Ishikawa (cell line): ENCODE data around the gene CDH2.

Source experiments
- CEBPB ChIP-seq: IDR thresholded peaks from 2 replicates; pipeline ENCODE4 v1.6.1; 2012
- CREB1 ChIP-seq: IDR thresholded peaks from 2 replicates; pipeline ENCODE4 v1.6.1; 2012; ENCODE audit warnings: low read depth
- EGR1 ChIP-seq: IDR thresholded peaks from 2 replicates; pipeline ENCODE4 v1.6.1; 2012
- EP300 ChIP-seq: IDR thresholded peaks from 2 replicates; pipeline ENCODE4 v1.6.1; 2012; ENCODE audit warnings: borderline replicate concordance
- FOXM1 ChIP-seq: IDR thresholded peaks from 2 replicates; pipeline ENCODE4 v1.6.1; 2012; ENCODE audit warnings: low read depth, borderline replicate concordance
- MAX ChIP-seq: IDR thresholded peaks from 2 replicates; pipeline ENCODE4 v1.6.1; 2012
- NFIC ChIP-seq: IDR thresholded peaks from 2 replicates; pipeline ENCODE4 v1.6.1; 2012
- RAD21 ChIP-seq: IDR thresholded peaks from 2 replicates; pipeline ENCODE4 v1.6.1; 2012; ENCODE audit warnings: low read depth
- REST ChIP-seq: IDR thresholded peaks from 2 replicates; pipeline ENCODE4 v1.6.1; 2012; ENCODE audit warnings: low read depth, mild to moderate bottlenecking
- TAF1 ChIP-seq: IDR thresholded peaks from 2 replicates; pipeline ENCODE4 v1.6.1; 2012; ENCODE audit warnings: low read depth, mild to moderate bottlenecking
- TCF12 ChIP-seq: IDR thresholded peaks from 2 replicates; pipeline ENCODE4 v1.6.1; 2012; ENCODE audit warnings: low read depth
- TEAD4 ChIP-seq: IDR thresholded peaks from 2 replicates; pipeline ENCODE4 v1.6.1; 2012
- YY1 ChIP-seq: IDR thresholded peaks from 2 replicates; pipeline ENCODE4 v1.6.1; 2012; ENCODE audit warnings: low read depth
- ZBTB7A ChIP-seq: IDR thresholded peaks from 2 replicates; pipeline ENCODE4 v1.6.1; 2012; ENCODE audit warnings: low read depth
- TF ChIP-seq, protein P1 (sequence below): IDR thresholded peaks from 2 replicates; pipeline ENCODE4 v1.6.1; 2012

Gene CDH2

GRCh38 chr18:28150925-28151324 lies 26.0 kb downstream of the CDH2 start:
- TF ChIP-seq EP300: no peak
- TF ChIP-seq FOXM1: no peak
- TF ChIP-seq NFIC: no peak
- no peak for TF ChIP-seq ZBTB7A
- TF ChIP-seq, protein P1, sequence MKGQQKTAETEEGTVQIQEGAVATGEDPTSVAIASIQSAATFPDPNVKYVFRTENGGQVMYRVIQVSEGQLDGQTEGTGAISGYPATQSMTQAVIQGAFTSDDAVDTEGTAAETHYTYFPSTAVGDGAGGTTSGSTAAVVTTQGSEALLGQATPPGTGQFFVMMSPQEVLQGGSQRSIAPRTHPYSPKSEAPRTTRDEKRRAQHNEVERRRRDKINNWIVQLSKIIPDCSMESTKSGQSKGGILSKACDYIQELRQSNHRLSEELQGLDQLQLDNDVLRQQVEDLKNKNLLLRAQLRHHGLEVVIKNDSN: no peak
- TF ChIP-seq MAX: no peak
- TF ChIP-seq YY1: no peak
- TF ChIP-seq TAF1: no peak
- TF ChIP-seq REST: no peak
- TF ChIP-seq TCF12: no peak
- TF ChIP-seq CEBPB: no peak
- TF ChIP-seq CREB1: no peak

DNA sequence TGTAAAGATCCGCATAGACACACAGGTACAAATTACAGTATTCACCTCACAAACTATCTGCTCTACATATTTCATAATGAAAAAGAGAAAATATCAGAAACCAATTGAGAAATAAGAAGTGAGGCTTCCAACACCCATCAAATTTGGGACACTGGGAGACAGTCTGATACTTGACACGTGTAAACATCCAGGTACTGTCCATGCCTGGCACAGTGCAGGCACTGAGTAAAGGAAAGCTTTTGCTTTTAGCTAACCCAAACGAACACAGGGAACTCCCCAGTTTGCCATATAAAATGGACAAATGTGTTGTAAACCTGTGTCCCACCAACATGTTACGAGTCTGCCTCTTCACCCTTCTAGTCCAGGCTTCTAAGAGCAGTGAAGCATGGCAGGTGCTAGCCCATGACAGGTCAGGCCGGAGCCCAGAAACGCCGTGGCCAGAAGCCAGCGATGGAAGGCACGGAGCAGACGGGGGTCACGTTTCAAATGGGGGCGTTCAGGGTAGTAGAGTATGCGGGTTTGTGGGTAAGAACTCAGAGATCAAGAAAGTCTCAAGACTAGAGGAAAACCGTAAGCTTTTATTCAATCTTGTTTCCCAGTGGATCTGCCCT lies 27.0 kb downstream of the CDH2 start:
- TF ChIP-seq RAD21: no peak
- no peak for TF ChIP-seq TEAD4
- no peak for TF ChIP-seq CREB1
- TF ChIP-seq NFIC: peak; percentile 70
- TF ChIP-seq YY1: no peak
- TF ChIP-seq EP300: no peak; the same call in 1 of the 2 replicates
- no peak for TF ChIP-seq FOXM1
- TF ChIP-seq TCF12: 0 out of 2 replicates have a peak, but pooled peaks have one; percentile 32
- TF ChIP-seq, protein P1: no peak
- no peak for TF ChIP-seq EGR1
- no peak for TF ChIP-seq MAX
- TF ChIP-seq TAF1: no peak

GRCh38 chr18:28147674-28148171 lies 29.2 kb downstream of the CDH2 start:
- no peak for TF ChIP-seq NFIC
- TF ChIP-seq CEBPB: peak; percentile 67; the same call in 1 of the 2 replicates

GRCh38 chr18:28143725-28144124 lies 33.2 kb downstream of the CDH2 start:
- TF ChIP-seq TCF12: no peak
- no peak for TF ChIP-seq EGR1
- no peak for TF ChIP-seq YY1
- no peak for TF ChIP-seq MAX
- TF ChIP-seq TAF1: no peak
- no peak for TF ChIP-seq RAD21
- no peak for TF ChIP-seq CEBPB
- no peak for TF ChIP-seq FOXM1
- no peak for TF ChIP-seq EP300
- TF ChIP-seq REST: no peak
- TF ChIP-seq, protein P1: no peak
- no peak for TF ChIP-seq CREB1
- TF ChIP-seq TEAD4: no peak
- TF ChIP-seq NFIC: no peak
- TF ChIP-seq ZBTB7A: no peak

- TF ChIP-seq CREB1 (no peak), REST (no peak), EGR1 (no peak), EP300 (no peak), YY1 (no peak), TEAD4 (no peak), ZBTB7A (no peak)
- TF ChIP-seq, protein P1: no peak
These were observed 38.1 kb downstream of the CDH2 start for GRCh38 chr18:28138816-28139215.
